ENCODE data around the gene ST3GAL2.

Gene ST3GAL2

GRCh38 chr16:70437582-70438557, 1.0 kb downstream of the ST3GAL2 start:
- no peak for DNase-seq (ENCODE audit: low read depth in 2 of 2)

GRCh38 chr16:70437017-70437581, 1.8 kb downstream of the ST3GAL2 start:
- no peak for DNase-seq (ENCODE audit: low read depth in 2 of 2)

DNA sequence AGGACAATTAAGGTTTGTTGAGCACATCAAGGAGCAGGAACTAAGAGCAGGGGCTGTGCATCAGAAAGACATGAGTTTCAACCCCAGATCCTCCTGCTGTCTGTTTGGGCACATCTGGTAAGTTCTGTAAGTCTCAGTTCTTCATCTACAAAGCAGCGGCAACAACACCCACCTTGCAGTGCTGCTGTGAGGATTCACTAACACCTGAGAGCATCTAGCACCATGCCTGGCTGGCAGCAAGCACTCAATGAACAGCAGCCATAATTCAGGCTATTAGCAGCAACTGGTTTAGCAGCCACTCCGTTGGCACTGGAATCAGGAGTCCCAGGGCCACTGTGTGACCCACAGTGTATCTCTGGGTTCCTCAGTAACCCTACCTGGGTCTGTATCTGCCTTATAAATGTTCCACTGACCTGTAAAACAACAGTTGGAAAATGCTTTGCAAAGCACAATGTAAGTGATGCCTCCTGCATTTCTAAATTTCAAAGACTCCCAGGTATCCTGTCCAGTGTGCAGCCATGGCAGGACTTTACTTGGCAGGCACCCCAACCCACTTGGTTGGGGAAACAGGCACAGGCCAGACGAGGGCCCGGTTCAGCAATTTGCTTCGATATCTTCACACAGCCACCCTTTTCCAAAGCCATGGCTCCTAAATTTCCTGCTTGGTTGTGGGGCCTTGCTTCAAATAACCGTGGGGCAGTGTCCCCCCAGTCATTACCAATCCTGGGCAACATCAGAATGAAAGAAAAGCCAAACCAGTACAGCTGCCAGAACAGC, 4.2 kb downstream of the ST3GAL2 start:
- no peak for DNase-seq (ENCODE audit: low read depth in 2 of 2)

DNA sequence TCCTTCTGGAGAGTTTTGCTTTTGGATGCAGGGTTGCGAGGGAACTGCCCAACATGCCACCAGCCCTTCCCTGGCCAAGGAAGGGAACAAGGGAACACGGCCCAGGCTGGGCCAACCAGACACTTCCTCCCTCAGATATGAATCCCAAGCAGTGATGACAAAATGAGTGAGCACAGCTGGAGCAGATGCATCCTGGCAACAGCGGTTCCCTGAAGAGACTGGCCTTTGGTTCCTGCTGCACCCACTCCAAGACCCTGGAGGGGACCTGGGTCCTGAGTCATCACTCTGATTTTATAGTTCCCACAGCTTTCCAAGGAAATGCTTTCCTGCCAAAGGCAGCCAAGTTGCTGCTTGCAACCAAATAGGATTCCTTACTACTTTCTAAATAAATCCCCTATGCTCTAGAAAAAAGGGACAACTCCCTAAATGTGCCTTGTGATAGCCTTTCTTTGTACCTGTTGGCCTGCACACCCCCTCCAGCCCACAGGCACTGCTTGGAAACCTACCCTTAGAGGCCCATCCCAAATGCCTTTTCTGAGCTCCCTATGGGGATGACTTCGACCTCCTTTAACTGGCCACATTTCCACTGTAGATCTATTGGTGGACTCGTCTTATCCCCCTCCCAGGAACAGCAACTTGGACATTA, 5.3 kb downstream of the ST3GAL2 start:
- no peak for DNase-seq (ENCODE audit: low read depth in 2 of 2)

DNA sequence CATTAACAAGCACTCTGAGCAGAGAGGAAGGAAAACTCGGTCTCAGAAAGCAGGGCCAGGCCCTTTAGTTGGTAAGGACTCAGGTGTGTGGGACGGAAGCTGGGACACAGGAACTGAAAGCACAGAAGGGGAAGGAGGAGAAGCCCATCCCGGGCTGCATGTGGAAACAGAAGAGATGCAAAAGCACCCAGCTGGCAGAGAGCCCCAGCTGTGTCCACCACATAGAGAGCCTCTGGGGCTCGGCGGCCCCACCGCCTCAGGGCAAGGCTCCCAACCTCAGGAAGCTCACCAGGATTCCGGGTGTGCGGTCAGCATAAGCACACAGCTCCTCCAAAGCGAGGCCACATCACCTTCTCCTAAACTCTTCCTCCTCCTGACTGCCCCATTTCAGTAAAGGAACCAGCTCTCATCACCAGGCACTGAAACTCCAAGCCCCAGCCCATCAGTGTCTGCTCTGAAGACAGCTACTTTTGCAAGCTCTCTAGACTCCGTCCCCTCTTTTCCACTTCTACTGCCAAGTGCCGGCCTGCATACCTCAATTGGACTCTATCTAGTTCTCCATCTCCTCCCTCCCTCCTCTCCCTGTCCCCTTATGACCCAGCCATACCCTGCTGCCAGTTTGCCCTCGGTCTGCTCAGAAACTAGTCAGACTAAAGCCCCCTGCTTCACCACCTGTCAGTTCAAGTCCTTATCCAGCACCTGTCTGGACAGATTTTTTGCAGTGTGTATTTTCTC, 6.0 kb downstream of the ST3GAL2 start:
- no peak for DNase-seq (ENCODE audit: low read depth in 2 of 2)

DNA sequence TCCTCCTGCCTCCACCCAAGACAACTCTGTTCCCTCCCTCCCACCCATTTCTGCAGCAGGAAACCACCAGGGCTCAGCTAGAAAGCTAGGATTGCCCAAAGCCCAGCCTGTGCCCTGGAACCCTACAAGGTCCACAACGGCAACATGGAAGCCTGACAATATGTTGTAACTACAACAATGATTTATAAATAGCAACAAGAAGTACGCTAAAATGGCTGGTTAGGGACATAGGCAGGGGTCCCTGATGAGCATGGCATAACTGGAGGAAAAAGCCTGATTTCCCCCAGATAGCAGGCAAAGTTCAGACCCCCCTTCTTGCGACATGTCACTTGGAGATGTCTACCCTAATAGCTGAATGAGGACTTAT, 6.6 kb downstream of the ST3GAL2 start:
- no peak for DNase-seq (ENCODE audit: low read depth in 2 of 2)

GRCh38 chr16:70430667-70431536, 8.0 kb downstream of the ST3GAL2 start:
- DNase-seq (ENCODE audit: low read depth in 2 of 2) = no peak

GRCh38 chr16:70429888-70430666, 8.8 kb downstream of the ST3GAL2 start:
- DNase-seq (ENCODE audit: low read depth in 2 of 2) = no peak

GRCh38 chr16:70428178-70428998, 10.5 kb downstream of the ST3GAL2 start:
- DNase-seq (ENCODE audit: low read depth in 2 of 2) = no peak

GRCh38 chr16:70427786-70428177, 11.1 kb downstream of the ST3GAL2 start:
- DNase-seq (ENCODE audit: low read depth in 2 of 2) = no peak

GRCh38 chr16:70422543-70422942, 16.4 kb downstream of the ST3GAL2 start:
- no peak for DNase-seq (ENCODE audit: low read depth in 2 of 2)

DNA sequence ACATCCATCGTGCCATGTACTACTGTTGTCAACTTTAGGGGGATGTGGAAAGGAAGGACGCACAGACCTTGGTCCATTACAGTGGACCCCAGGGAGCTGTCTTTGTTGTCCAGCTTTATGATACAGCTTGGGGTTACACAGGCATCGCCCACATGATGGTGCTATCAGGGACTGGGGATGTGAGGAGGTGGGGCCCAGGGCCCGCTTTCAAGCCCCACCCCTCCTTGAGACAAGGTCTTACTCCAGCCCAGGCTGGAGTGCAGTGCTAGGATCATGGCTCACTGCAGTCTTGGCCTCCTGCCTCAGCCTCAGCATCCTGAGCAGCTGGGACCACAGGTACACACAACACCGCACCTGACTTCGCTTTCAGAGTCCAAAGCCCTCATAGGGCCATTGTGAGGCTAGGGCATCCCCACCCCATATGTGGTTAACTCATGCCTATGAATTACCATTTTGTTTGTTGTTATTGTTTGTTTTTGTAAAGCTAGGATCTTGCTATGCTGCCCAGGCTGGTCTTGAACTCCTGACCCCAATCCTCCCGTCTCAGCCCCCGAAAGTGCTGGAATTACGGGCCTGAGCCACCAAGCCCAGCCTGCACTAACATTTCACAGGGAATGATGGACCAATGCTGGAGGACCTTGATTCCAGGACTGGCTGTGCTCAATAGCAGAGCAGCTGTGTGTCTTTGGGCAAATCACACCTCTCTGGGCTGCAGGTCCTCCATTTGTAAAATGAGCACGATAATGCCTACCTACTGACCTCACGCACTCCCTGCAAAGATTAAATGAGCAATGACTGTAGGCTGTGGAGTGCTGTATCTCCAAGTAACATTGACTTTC, 17.2 kb downstream of the ST3GAL2 start:
- DNase-seq (ENCODE audit: low read depth in 2 of 2) = no peak

GRCh38 chr16:70421014-70421413, 17.9 kb downstream of the ST3GAL2 start:
- no peak for DNase-seq (ENCODE audit: low read depth in 2 of 2)

- no peak for DNase-seq (ENCODE audit: low read depth in 2 of 2)
Measured at GRCh38 chr16:70419384-70420327, 19.2 kb downstream of the ST3GAL2 start.

DNA sequence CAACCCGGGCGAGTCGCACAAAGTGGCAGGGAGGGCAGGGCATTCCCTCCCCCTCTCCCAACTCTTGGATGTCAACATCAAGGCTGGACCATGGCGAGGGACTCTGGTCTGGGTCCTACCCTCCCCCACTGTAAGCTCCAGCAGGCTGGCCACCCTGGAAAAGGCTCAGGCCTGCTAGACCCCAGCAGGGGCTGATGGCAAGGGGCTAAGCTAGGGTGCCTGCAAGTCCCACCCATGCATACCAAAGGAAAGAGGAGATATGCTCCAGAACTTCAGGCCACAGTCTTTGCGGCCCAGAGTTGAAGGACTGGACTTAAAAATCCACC, 19.9 kb downstream of the ST3GAL2 start:
- DNase-seq (ENCODE audit: low read depth in 2 of 2) = no peak

DNA sequence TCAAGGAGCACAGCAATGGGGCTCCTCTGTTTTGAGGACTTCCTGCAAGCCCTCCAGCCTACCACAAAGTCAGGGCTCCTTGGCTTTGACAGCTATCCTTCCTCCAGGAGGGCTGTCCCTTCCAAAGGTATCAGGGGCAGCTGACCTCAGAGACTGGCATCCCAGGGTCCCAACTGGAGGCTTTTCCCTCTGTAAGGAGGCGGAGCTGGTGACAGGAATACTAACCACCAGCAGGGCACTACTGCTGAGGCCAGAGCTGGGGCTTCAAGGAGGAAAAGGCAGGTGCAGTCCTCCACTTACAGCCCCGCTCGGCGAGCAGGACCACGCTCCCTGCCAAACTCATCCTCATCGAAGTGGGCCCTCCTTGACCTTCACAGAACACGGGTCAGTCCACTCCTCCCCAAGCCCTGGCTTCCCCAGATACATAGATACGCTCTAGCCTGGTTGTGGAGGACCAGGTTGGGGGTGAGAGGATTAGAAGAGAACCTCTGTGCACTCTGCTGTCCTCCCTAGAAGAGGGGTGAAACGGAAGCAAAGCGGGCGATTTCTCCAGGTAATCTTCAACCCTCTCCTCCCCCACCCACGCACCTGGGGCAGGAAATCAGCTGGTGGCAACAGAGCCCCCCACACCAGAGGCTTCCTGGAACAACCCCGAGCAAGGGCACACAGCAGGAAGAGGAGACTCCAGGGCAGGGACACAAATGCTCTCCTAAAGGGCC, 20.5 kb downstream of the ST3GAL2 start:
- no peak for DNase-seq (ENCODE audit: low read depth in 2 of 2)
